Astrocyte (in vitro differentiated cells and primary cell): ENCODE data around the gene JPH3. TPM values are rescaled to one million over a fixed set of nuclear protein-coding genes. Genes with fewer than 3 reads are reported as not detected.

Source experiments
- DNase-seq: peaks from one replicate; pipeline ENCODE4 v3.0.0-alpha.2; 2010; ENCODE audit warnings: low read depth
- FAIRE-seq: peaks from 2 replicates; lab custom pipeline; 2011; peaks lifted over from hg19 to GRCh38; lab: Jason Lieb, UNC
- H2AFZ ChIP-seq: 2 replicates; pipeline ENCODE4 v1.6.0; 2012; ENCODE audit warnings: low read depth, low read length, inconsistent platforms
- H3K27ac ChIP-seq: 2 replicates; pipeline ENCODE4 v1.5.1; 2011; ENCODE audit warnings: low read depth, low read length, inconsistent platforms
- H3K27me3 ChIP-seq: 2 replicates; pipeline ENCODE4 v1.6.0; 2011; ENCODE audit warnings: low read length, inconsistent platforms; ENCODE audit not compliant: insufficient read depth
- H3K36me3 ChIP-seq: 2 replicates; pipeline ENCODE4 v1.5.1; 2011; ENCODE audit warnings: low read length, inconsistent platforms; ENCODE audit not compliant: insufficient read depth
- H3K4me1 ChIP-seq: 2 replicates; pipeline ENCODE4 v1.5.1; 2011; ENCODE audit warnings: low read length, inconsistent platforms; ENCODE audit not compliant: insufficient read depth
- H3K4me2 ChIP-seq: 2 replicates; pipeline ENCODE4 v1.6.0; 2012; ENCODE audit warnings: low read length, inconsistent platforms
- H3K4me3 ChIP-seq: 2 replicates; pipeline ENCODE4 v1.5.1; 2011; ENCODE audit warnings: low read depth, mild to moderate bottlenecking, low read length, inconsistent platforms; ENCODE audit not compliant: insufficient read depth
- H3K79me2 ChIP-seq: 2 replicates; pipeline ENCODE4 v1.6.0; 2012; ENCODE audit warnings: mild to moderate bottlenecking, low read length, inconsistent platforms; ENCODE audit not compliant: insufficient read depth
- H3K9ac ChIP-seq: 2 replicates; pipeline ENCODE4 v1.6.0; 2012; ENCODE audit warnings: mild to moderate bottlenecking, low read length, inconsistent platforms
- H3K9me3 ChIP-seq: 2 replicates; pipeline ENCODE4 v1.5.1; 2012; ENCODE audit warnings: low read depth, mild to moderate bottlenecking, low read length, inconsistent platforms; ENCODE audit not compliant: insufficient read depth
- H4K20me1 ChIP-seq: 2 replicates; pipeline ENCODE4 v1.6.0; 2012; ENCODE audit warnings: low read length, inconsistent platforms; ENCODE audit not compliant: insufficient read depth
- H3K27ac Mint-ChIP-seq: one replicate; pipeline ENCODE4 v1.8.0; 2021; ENCODE audit warnings: mild to moderate bottlenecking, mixed read lengths; ENCODE audit not compliant: unreplicated experiment
- H3K27me3 Mint-ChIP-seq: one replicate; pipeline ENCODE4 v1.8.0; 2021; ENCODE audit warnings: low read depth, mixed read lengths; ENCODE audit not compliant: unreplicated experiment
- H3K36me3 Mint-ChIP-seq: one replicate; pipeline ENCODE4 v1.8.0; 2021; ENCODE audit warnings: low read depth, mixed read lengths; ENCODE audit not compliant: unreplicated experiment
- H3K4me1 Mint-ChIP-seq: one replicate; pipeline ENCODE4 v1.8.0; 2021; ENCODE audit warnings: low read depth, mixed read lengths; ENCODE audit not compliant: unreplicated experiment
- H3K4me3 Mint-ChIP-seq: one replicate; pipeline ENCODE4 v1.8.0; 2021; ENCODE audit warnings: mild to moderate bottlenecking, moderate library complexity, mixed read lengths; ENCODE audit not compliant: unreplicated experiment
- H3K9me3 Mint-ChIP-seq: one replicate; pipeline ENCODE4 v1.8.0; 2021; ENCODE audit warnings: mild to moderate bottlenecking, mixed read lengths; ENCODE audit not compliant: unreplicated experiment
- EZH2 ChIP-seq: IDR thresholded peaks from 2 replicates; pipeline ENCODE4 v1.6.1; 2012; ENCODE audit warnings: mild to moderate bottlenecking, low read length, inconsistent platforms; ENCODE audit not compliant: insufficient read depth
- total RNA-seq: library from RNA; stranded (reverse); gene quantifications from 2 replicates; pipeline ENCODE4 v1.2.1, GENCODE V29; 2021
- TF ChIP-seq, protein P1 (sequence below): IDR thresholded peaks from 2 replicates; pipeline ENCODE4 v1.5.1; 2011; ENCODE audit warnings: low read depth, mild to moderate bottlenecking, inconsistent platforms, low read length, moderate library complexity; ENCODE audit not compliant: insufficient read depth

JPH3 gene
- total RNA-seq, 1 donor from 2014 or later, result 8.6 TPM

DNA sequence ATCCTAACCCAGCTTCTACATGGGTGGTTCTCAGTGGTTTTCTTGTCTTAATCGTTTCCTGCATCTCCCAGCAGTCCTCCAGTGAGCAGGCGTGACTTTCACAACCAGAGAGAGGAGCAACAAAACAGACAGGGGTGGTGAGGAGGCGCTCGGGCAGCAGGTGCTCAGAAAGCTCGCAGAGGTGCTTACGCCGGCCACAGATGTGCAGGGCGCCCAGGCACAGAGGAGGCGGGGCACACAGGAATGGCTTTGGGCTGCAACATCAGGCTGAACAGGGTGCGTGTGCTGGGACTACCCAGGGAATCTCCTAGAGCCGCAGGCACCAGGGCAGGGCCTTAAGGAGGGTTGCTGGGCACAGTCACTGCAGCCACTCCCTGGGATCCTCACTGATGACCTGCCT lies 130.9 kb downstream of the JPH3 start:
- H3K27ac Mint-ChIP-seq, result no peak overlapping the region
- H3K27me3 Mint-ChIP-seq, result no peaks in the 10 kb centered on the region
- DNase-seq, result no peak
- H3K4me1 ChIP-seq, result peaks cover 4% of the 10 kb centered on the region
- H3K4me3 Mint-ChIP-seq, result no peak overlapping the region
- no peaks in the 10 kb centered on the region for H3K36me3 ChIP-seq
- no peaks in the 10 kb centered on the region for H3K27me3 ChIP-seq
- H3K4me3 ChIP-seq, result no peak overlapping the region
- no peaks in the 10 kb centered on the region for H3K79me2 ChIP-seq
- FAIRE-seq, result no peak
- no peak overlapping the region for H2AFZ ChIP-seq
- H3K4me1 Mint-ChIP-seq, result peaks cover 2% of the 10 kb centered on the region
- no peak overlapping the region for H3K27ac ChIP-seq
- peaks cover 42% of the 10 kb centered on the region for H4K20me1 ChIP-seq
- no peak overlapping the region for H3K9ac ChIP-seq
- H3K9me3 ChIP-seq, result no peaks in the 10 kb centered on the region
- TF ChIP-seq EZH2, result no peak
- TF ChIP-seq, protein P1, sequence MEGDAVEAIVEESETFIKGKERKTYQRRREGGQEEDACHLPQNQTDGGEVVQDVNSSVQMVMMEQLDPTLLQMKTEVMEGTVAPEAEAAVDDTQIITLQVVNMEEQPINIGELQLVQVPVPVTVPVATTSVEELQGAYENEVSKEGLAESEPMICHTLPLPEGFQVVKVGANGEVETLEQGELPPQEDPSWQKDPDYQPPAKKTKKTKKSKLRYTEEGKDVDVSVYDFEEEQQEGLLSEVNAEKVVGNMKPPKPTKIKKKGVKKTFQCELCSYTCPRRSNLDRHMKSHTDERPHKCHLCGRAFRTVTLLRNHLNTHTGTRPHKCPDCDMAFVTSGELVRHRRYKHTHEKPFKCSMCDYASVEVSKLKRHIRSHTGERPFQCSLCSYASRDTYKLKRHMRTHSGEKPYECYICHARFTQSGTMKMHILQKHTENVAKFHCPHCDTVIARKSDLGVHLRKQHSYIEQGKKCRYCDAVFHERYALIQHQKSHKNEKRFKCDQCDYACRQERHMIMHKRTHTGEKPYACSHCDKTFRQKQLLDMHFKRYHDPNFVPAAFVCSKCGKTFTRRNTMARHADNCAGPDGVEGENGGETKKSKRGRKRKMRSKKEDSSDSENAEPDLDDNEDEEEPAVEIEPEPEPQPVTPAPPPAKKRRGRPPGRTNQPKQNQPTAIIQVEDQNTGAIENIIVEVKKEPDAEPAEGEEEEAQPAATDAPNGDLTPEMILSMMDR, result no peak
- H3K9me3 Mint-ChIP-seq, result no peaks in the 10 kb centered on the region
- peaks cover 16% of the 10 kb centered on the region for H3K36me3 Mint-ChIP-seq
- no peak overlapping the region for H3K4me2 ChIP-seq

DNA sequence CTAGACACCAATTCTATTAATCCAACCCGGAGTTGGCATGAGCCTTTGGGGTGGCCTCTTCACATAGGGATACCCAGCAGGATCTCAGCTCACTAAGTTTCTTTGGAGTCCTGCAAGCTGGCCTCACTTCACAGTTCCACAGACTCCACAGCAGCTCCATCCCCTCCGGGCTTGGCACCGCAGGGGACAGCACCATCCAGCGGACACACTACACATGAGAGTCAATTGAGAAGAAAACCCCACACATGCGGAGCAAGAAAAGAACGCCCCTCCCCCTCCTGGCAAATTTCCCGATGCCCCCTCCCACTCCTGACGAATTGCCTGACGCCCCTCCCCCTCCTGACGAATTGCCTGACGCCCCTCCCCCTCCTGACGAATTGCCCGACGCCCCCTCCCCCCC lies 132.3 kb downstream of the JPH3 start:
- peak overlapping the region; percentile 81 for H3K27ac Mint-ChIP-seq
- no peak overlapping the region for H3K27ac ChIP-seq
- H3K4me1 ChIP-seq, result no peaks in the 10 kb centered on the region
- H2AFZ ChIP-seq, result no peak overlapping the region
- no peaks in the 10 kb centered on the region for H3K36me3 ChIP-seq
- H3K36me3 Mint-ChIP-seq, result peaks cover 12% of the 10 kb centered on the region
- no peak for DNase-seq
- no peak overlapping the region for H3K4me3 Mint-ChIP-seq
- H4K20me1 ChIP-seq, result peaks cover 47% of the 10 kb centered on the region
- no peaks in the 10 kb centered on the region for H3K27me3 Mint-ChIP-seq
- no peaks in the 10 kb centered on the region for H3K9me3 Mint-ChIP-seq
- H3K27me3 ChIP-seq, result no peaks in the 10 kb centered on the region
- no peaks in the 10 kb centered on the region for H3K9me3 ChIP-seq
- no peak overlapping the region for H3K9ac ChIP-seq
- no peak for FAIRE-seq
- no peak overlapping the region for H3K4me2 ChIP-seq
- H3K79me2 ChIP-seq, result no peaks in the 10 kb centered on the region
- no peaks in the 10 kb centered on the region for H3K4me1 Mint-ChIP-seq
- no peak overlapping the region for H3K4me3 ChIP-seq
- TF ChIP-seq EZH2, result no peak
- TF ChIP-seq, protein P1, result no peak

DNA sequence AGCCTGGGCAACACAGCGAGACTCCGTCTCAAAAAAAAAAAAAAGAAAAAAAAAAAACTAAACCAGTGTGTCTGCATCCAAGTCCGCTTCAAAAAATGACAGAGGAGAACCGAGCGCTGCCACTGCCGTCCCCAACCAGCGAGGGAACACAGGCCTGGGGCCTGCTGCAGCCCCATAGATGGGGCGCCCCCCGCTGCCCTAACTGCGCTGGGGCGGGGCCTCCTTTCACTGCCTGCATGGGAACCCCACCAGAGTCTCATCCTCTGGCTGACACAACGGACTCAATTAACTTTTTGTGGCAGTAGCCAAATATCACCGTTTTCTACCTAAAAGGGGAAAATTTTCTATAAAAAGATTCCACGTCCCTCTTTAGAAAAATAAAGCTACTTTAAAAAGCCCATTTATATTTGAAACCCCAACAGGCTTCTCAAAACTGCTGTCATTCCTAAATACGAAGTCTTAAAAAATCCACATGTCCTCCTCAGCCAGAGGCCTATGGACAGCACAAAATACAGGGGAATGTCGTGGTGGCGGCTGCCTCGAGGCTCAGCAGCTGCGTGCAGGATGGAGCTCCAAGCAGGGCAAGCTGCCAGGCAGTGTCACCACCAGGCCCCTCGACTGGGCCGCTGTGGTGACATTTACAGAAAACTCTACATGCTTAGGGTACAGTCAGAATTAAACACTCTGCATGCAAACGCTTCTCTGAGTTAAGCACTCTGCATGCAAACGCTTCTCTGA lies 133.1 kb downstream of the JPH3 start:
- no peak overlapping the region for H3K27ac ChIP-seq
- DNase-seq, result no peak
- TF ChIP-seq, protein P1, result no peak
- TF ChIP-seq EZH2, result no peak
- no peak overlapping the region for H3K4me3 ChIP-seq
- H3K4me1 Mint-ChIP-seq, result no peaks in the 10 kb centered on the region
- H2AFZ ChIP-seq, result no peak overlapping the region
- H3K4me1 ChIP-seq, result peaks cover 7% of the 10 kb centered on the region
- no peaks in the 10 kb centered on the region for H3K36me3 ChIP-seq
- FAIRE-seq, result no peak
- no peaks in the 10 kb centered on the region for H3K27me3 Mint-ChIP-seq
- no peaks in the 10 kb centered on the region for H3K9me3 ChIP-seq
- no peak overlapping the region for H3K4me3 Mint-ChIP-seq
- no peak overlapping the region for H3K4me2 ChIP-seq
- H3K79me2 ChIP-seq, result no peaks in the 10 kb centered on the region
- no peak overlapping the region for H3K9ac ChIP-seq
- no peaks in the 10 kb centered on the region for H3K27me3 ChIP-seq
- peaks cover 9% of the 10 kb centered on the region for H3K36me3 Mint-ChIP-seq
- H3K27ac Mint-ChIP-seq, result no peak overlapping the region
- H4K20me1 ChIP-seq, result peaks cover 54% of the 10 kb centered on the region
- no peaks in the 10 kb centered on the region for H3K9me3 Mint-ChIP-seq
